Lower leg skin (tissue), 4 donors: ENCODE results near the gene RARA. TPM values are rescaled to one million over a fixed set of nuclear protein-coding genes. Genes with fewer than 3 reads are reported as not detected.
A peak's percentile ranks its signal among the peaks of the same experiment; 100 is the strongest.

ENCODE experiments used
- DNase-seq, 2 donors: peaks; one replicate each; pipeline ENCODE4 v3.0.0-alpha.2; 2019; ENCODE audit warnings: low spot score in 2 of 2
- H3K4me3 ChIP-seq: fragments of 200-600 bp; sonication (generic); 2 replicates; pipeline ENCODE4 v1.5.1; 2017; ENCODE audit warnings: mild to moderate bottlenecking, low read depth; ENCODE audit not compliant: poor library complexity, severe bottlenecking
- CTCF ChIP-seq, 3 donors: fragments of 450-650 bp; IDR thresholded peaks; one replicate each; pipeline ENCODE4 v1.5.1; 2016; ENCODE audit warnings: antibody characterized with exemption in 3 of 3, mild to moderate bottlenecking in 3 of 3, moderate library complexity in 2 of 3
- POLR2A ChIP-seq, 2 donors: fragments of 450-650 bp; IDR thresholded peaks; one replicate each; pipeline ENCODE4 v1.6.1; 2016 to 2017; ENCODE audit warnings: antibody characterized with exemption in 2 of 2, mild to moderate bottlenecking in 1 of 2, moderate library complexity in 1 of 2
- WGBS, 2 donors: methylation state at CpG; one replicate each; pipeline ENCODE4 v1.1.5; 2018; 5-methylcytosine and 5-hydroxymethylcytosine counted together
- intact Hi-C: fragments of 100-400 bp; cut with DNase I; formaldehyde crosslinking; loops from one replicate; pipeline ENCODE4 v1.15.0; 2023; ENCODE audit warnings: low total_unique reads
- total RNA-seq, 4 donors: library from RNA; depleted of rRNA; stranded (reverse); fragments of >200 nt; gene quantifications; one replicate each; pipeline ENCODE4 v1.1.0, GENCODE V29; 2016

The RARA gene
- total RNA-seq, 4 donors from 2014 or later: 18.1 to 38.0 (median 25.2) TPM

GRCh38 chr17:40319651-40320540 lies 10.9 kb downstream of the RARA start:
- 32 to 37% methylated on average over 11 of the region's 11 CpGs for WGBS, 2 donors
- no peak overlapping the region for H3K4me3 ChIP-seq
- intact Hi-C loops: no loop called here
- TF ChIP-seq POLR2A (IDR thresholded peaks at IDR 0.05) (no peak), CTCF (IDR thresholded peaks at IDR 0.05) (no peak)
- DNase-seq: peak in 1 of 2 donors; percentile 95

DNA sequence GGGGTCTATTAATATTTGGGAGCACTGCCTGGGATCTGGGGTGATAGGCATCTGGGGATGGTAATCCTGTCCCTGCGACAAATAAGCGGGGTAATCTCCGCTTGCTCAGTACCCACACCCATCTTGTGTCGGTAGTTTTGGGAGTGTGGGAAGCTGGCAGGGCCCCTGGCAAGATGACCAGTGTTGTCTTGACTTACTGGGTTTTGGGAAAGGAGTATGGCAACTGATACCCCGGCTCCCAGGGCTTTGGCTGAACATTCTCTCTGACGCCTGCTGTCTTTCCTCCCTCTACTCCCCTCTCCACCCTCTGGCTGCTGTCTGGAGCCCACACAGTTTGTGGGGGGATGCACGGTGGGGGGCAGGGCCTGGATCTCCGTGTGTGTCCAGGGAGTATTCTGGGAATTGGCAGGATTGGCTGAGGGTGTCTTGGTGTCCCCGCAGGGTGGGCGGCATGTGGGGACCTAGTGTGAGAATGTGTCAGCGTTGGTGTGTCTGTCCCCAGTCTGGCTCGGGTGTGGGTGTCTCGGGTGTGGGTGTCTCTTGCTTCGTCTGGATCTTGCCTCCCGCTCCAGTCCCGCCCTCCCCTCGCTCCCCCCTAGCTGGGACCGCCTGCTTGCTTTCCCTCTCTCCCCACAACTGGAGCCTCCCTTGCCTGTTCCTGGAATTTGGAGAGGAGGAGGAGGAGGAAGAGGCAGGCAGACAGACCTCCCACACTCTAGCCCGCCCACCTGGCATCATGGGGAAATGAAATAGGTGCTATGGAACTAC lies 12.0 kb downstream of the RARA start:
- TF ChIP-seq POLR2A (IDR thresholded peaks at IDR 0.05) (no peak), CTCF (IDR thresholded peaks at IDR 0.05) (no peak)
- no peak overlapping the region for H3K4me3 ChIP-seq
- peak in 1 of 2 donors; percentile 96 for DNase-seq
- 5 to 10% methylated on average over 19 of the region's 19 CpGs for WGBS, 2 donors
- intact Hi-C loops: no loop called here

DNA sequence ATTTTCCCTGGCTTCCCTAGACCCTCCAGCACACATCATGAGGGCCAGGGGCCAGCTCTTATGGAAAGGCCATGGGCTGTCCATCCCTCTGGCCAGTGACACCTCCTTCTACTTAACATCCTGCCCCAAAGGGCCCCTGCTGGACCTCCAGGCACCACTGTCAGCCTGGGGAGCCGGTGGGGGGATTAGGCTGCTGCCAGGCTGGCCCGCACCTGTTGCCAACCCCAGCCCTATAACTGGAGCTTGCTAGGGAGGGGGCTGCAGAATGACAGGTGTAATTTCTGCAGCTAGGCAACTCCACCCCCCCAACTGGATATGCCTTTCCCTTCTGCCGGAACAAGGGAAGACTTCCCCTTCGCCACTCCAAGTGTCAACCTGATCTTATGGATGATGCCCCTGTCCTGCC lies 12.5 kb downstream of the RARA start:
- DNase-seq: no peak
- intact Hi-C loops: no loop called here
- WGBS, 2 donors: 31 to 43% methylated on average over 4 of the region's 4 CpGs
- TF ChIP-seq POLR2A (IDR thresholded peaks at IDR 0.05) (no peak), CTCF (IDR thresholded peaks at IDR 0.05) (no peak)
- H3K4me3 ChIP-seq: no peak overlapping the region

DNA sequence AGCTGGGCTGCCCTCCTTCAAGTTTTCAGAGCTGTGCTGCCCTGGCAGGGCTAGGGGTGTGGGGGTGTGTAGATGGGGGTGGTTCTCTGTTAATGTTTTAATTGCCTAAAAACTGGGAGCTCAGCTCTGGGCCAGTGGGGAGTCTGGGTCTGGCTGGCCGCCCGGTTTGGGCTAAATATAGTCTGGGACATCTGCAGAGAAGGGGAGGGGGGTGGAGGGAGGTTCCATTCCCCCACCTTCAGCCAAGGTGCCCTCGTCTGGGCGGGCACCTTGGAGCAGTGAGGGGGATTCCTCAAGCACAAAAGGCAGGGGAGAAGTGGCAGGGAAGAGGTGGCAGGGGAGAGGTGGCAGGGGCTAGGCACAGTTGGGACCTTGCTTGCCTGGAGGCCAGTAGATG lies 13.0 kb downstream of the RARA start:
- WGBS, 2 donors: 0 to 7% methylated on average over 4 of the region's 4 CpGs
- no peak for DNase-seq
- intact Hi-C loops: no loop called here
- H3K4me3 ChIP-seq: no peak overlapping the region
- TF ChIP-seq CTCF (IDR thresholded peaks at IDR 0.05) (no peak), POLR2A (IDR thresholded peaks at IDR 0.05) (no peak)

- 4 to 10% methylated on average over 18 to 19 of the region's 19 CpGs for WGBS, 2 donors
- DNase-seq: peak in 1 of 2 donors; percentile 95
Observed at GRCh38 chr17:40322358-40323315, 13.7 kb downstream of the RARA start.

More at GRCh38 chr17:40322358-40323315, 13.7 kb downstream of the RARA start:
- TF ChIP-seq POLR2A (IDR thresholded peaks at IDR 0.05): no peak
- TF ChIP-seq CTCF (IDR thresholded peaks at IDR 0.05): no peak
- intact Hi-C loops: no loop called here
- H3K4me3 ChIP-seq: no peak overlapping the region
